ENCODE data around the gene OR13G1.
"Not testable (repeated sequence)": the region's sequence is repeated elsewhere in the genome, so short reads cannot be mapped to it uniquely, and the experiment has no call there.

Gene OR13G1

GRCh38 chr1:247679639-247680038 lies at the start of gene OR13G1:
OR13G1 (minus strand) TSS chr1:247679739; CDS start chr1:247673041, 6,698 bp downstream.
- no peak for DNase-seq (ENCODE audit: low read depth, low spot score)

- no peak for DNase-seq (ENCODE audit: low read depth, low spot score)
These were observed 41.7 kb upstream of the OR13G1 start for GRCh38 chr1:247721222-247721621.

- no peak for DNase-seq (ENCODE audit: low read depth, low spot score)
These were observed 37.0 kb upstream of the OR13G1 start, which contains the start of gene OR6F1 for GRCh38 chr1:247716546-247716945. OR6F1 (minus strand) TSS chr1:247716646; CDS start chr1:247712755, 3,891 bp downstream.

GRCh38 chr1:247713753-247714152 lies 34.2 kb upstream of the OR13G1 start:
- DNase-seq (ENCODE audit: low read depth, low spot score): no peak

- not testable (repeated sequence) for DNase-seq (ENCODE audit: low read depth, low spot score)
These were observed 31.1 kb upstream of the OR13G1 start for GRCh38 chr1:247710681-247711080.

GRCh38 chr1:247701338-247701737 lies 21.8 kb upstream of the OR13G1 start:
- DNase-seq (ENCODE audit: low read depth, low spot score): no peak

- no peak for DNase-seq (ENCODE audit: low read depth, low spot score)
These were observed 1.9 kb upstream of the OR13G1 start for GRCh38 chr1:247681288-247681897.

GRCh38 chr1:247680171-247680570 lies 632 bp upstream of the OR13G1 start:
- DNase-seq (ENCODE audit: low read depth, low spot score): no peak

GRCh38 chr1:247669225-247669624 lies 10.3 kb downstream of the OR13G1 start:
- DNase-seq (ENCODE audit: low read depth, low spot score): no peak

- no peak for DNase-seq (ENCODE audit: low read depth, low spot score)
These were observed 23.2 kb downstream of the OR13G1 start for GRCh38 chr1:247656221-247656875.

- DNase-seq (ENCODE audit: low read depth, low spot score): no peak
These were observed 26.5 kb downstream of the OR13G1 start for GRCh38 chr1:247653040-247653439.

GRCh38 chr1:247647864-247648263 lies 31.7 kb downstream of the OR13G1 start:
- no peak for DNase-seq (ENCODE audit: low read depth, low spot score)

GRCh38 chr1:247646867-247647266 lies 32.7 kb downstream of the OR13G1 start:
- no peak for DNase-seq (ENCODE audit: low read depth, low spot score)

GRCh38 chr1:247642742-247643141 lies 36.8 kb downstream of the OR13G1 start:
- no peak for DNase-seq (ENCODE audit: low read depth, low spot score)

GRCh38 chr1:247639381-247639981 lies 40.1 kb downstream of the OR13G1 start:
- no peak for DNase-seq (ENCODE audit: low read depth, low spot score)

- no peak for DNase-seq (ENCODE audit: low read depth, low spot score)
These were observed 40.8 kb downstream of the OR13G1 start for GRCh38 chr1:247638781-247639180.

GRCh38 chr1:247638011-247638410 lies 41.5 kb downstream of the OR13G1 start:
- no peak for DNase-seq (ENCODE audit: low read depth, low spot score)

- no peak for DNase-seq (ENCODE audit: low read depth, low spot score)
These were observed 51.6 kb downstream of the OR13G1 start for GRCh38 chr1:247627951-247628350.

Data from smooth muscle cell of the brain vasculature (primary cell).